HepG2 (cell line): ENCODE measurements around the gene PSMA2. TPM values are rescaled to one million over a fixed set of nuclear protein-coding genes. Genes with fewer than 3 reads are reported as not detected.
A peak's percentile ranks its signal among the peaks of the same experiment; 100 is the strongest.

Experiments used
- ATF7-NPFF ChIP-seq: sonication (generic); formaldehyde crosslinking; IDR thresholded peaks from 2 replicates; pipeline ENCODE4 v1.8.1; 2023; ENCODE audit warnings: mild to moderate bottlenecking, low read depth, missing genetic modification reagents, moderate library complexity
- HINFP ChIP-seq: sonication (generic); formaldehyde crosslinking; IDR thresholded peaks from 2 replicates; pipeline ENCODE4 v1.4.0; 2020; ENCODE audit warnings: low read depth, mild to moderate bottlenecking, missing genetic modification reagents
- HNRNPL ChIP-seq: fragments of 200-400 bp; formaldehyde crosslinking; IDR thresholded peaks from 2 replicates; pipeline ENCODE4 v1.6.1; 2017; ENCODE audit warnings: mild to moderate bottlenecking, low read depth, low read length
- KDM5B ChIP-seq: sonication (generic); formaldehyde crosslinking; IDR thresholded peaks from 2 replicates; pipeline ENCODE4 v1.4.0; 2020; ENCODE audit warnings: missing genetic modification reagents, mild to moderate bottlenecking, borderline replicate concordance
- KDM6A ChIP-seq: IDR thresholded peaks from 2 replicates; pipeline ENCODE4 v1.6.1; 2016; ENCODE audit warnings: low read depth
- MLXIP ChIP-seq: sonication (generic); formaldehyde crosslinking; IDR thresholded peaks from 2 replicates; pipeline ENCODE4 v1.9.0; 2021; ENCODE audit warnings: missing genetic modification reagents, borderline replicate concordance
- MZF1 ChIP-seq: sonication (generic); formaldehyde crosslinking; IDR thresholded peaks from 2 replicates; pipeline ENCODE4 v1.8.1; 2023; ENCODE audit warnings: mild to moderate bottlenecking, missing genetic modification reagents, borderline replicate concordance
- POLR2AphosphoS2 ChIP-seq: IDR thresholded peaks from 2 replicates; pipeline ENCODE4 v1.6.1; 2011; ENCODE audit warnings: low read depth, low read length, improper control_type of control experiment
- RBFOX2 ChIP-seq: fragments of 200-400 bp; formaldehyde crosslinking; IDR thresholded peaks from 2 replicates; pipeline ENCODE4 v1.6.1; 2017; ENCODE audit warnings: low read depth, mild to moderate bottlenecking, low read length
- TSC22D2 ChIP-seq: sonication (generic); formaldehyde crosslinking; IDR thresholded peaks from 2 replicates; pipeline ENCODE4 v1.5.1; 2020; ENCODE audit warnings: missing genetic modification reagents, mild to moderate bottlenecking, borderline replicate concordance
- ZC3H13 ChIP-seq: sonication (generic); formaldehyde crosslinking; IDR thresholded peaks from 2 replicates; pipeline ENCODE4 v1.8.1; 2023; ENCODE audit warnings: mild to moderate bottlenecking, missing genetic modification reagents, moderate library complexity
- ZFP90 ChIP-seq: sonication (generic); formaldehyde crosslinking; IDR thresholded peaks from 2 replicates; pipeline ENCODE4 v1.8.0; 2022; ENCODE audit warnings: missing genetic modification reagents, mild to moderate bottlenecking, inconsistent platforms, borderline replicate concordance
- ZNF160 ChIP-seq: sonication (generic); formaldehyde crosslinking; IDR thresholded peaks from 2 replicates; pipeline ENCODE4 v1.8.0; 2022; ENCODE audit warnings: mild to moderate bottlenecking, inconsistent platforms, missing genetic modification reagents
- ZNF225 ChIP-seq: sonication (generic); formaldehyde crosslinking; IDR thresholded peaks from 2 replicates; pipeline ENCODE4 v1.4.0; 2020; ENCODE audit warnings: mild to moderate bottlenecking, missing genetic modification reagents
- ZNF354B ChIP-seq: sonication (generic); formaldehyde crosslinking; IDR thresholded peaks from 2 replicates; pipeline ENCODE4 v1.8.0; 2022; ENCODE audit warnings: mild to moderate bottlenecking, missing genetic modification reagents
- ZNF501 ChIP-seq: sonication (generic); formaldehyde crosslinking; IDR thresholded peaks from 2 replicates; pipeline ENCODE4 v1.5.1; 2020; ENCODE audit warnings: mild to moderate bottlenecking, moderate library complexity, missing genetic modification reagents
- ZNF552 ChIP-seq: sonication (generic); formaldehyde crosslinking; IDR thresholded peaks from 2 replicates; pipeline ENCODE4 v1.9.0; 2022; ENCODE audit warnings: missing genetic modification reagents, mild to moderate bottlenecking, borderline replicate concordance
- ZNF75D ChIP-seq: sonication (generic); formaldehyde crosslinking; IDR thresholded peaks from 2 replicates; pipeline ENCODE4 v1.8.1; 2023; ENCODE audit warnings: missing genetic modification reagents, mild to moderate bottlenecking, borderline replicate concordance
- ZNF883 ChIP-seq: sonication (generic); formaldehyde crosslinking; IDR thresholded peaks from 2 replicates; pipeline ENCODE4 v1.5.1; 2020; ENCODE audit warnings: mild to moderate bottlenecking, missing genetic modification reagents; ENCODE audit errors: not compliant biosample characterization
- polyA plus RNA-seq, 8 experiments: library from polyadenylated mRNA; depleted of rRNA in 3 of 8; stranded (reverse) in 7 of 8; unstranded in 1 of 8; fragments of >200 nt; fragmentation: Illumina TruSeq in 4 of 8; extraction: Trizol in 4 of 8; gene quantifications; 2 replicates each; pipeline versions ENCODE4 v1.2.1 to v1.2.3, GENCODE V29; 2011 to 2016; ENCODE audit warnings: low read depth in 4 of 8, missing spikeins in 1 of 8, mixed read lengths in 1 of 8; ENCODE audit not compliant: insufficient read depth in 1 of 8
- total RNA-seq, 5 experiments: library from RNA; depleted of rRNA; stranded (reverse); fragments of >200 nt; fragmentation: Illumina TruSeq; extraction: Trizol; gene quantifications; 2 replicates each; pipeline ENCODE4 v1.2.3, GENCODE V29; 2016; ENCODE audit warnings: low read depth in 1 of 5
- TF ChIP-seq, protein P1 (sequence below): IDR thresholded peaks from 2 replicates; pipeline ENCODE4 v1.6.1; 2016; ENCODE audit warnings: low read depth, control low read depth
- TF ChIP-seq, protein P2 (sequence below): sonication (generic); formaldehyde crosslinking; IDR thresholded peaks from 2 replicates; pipeline ENCODE4 v1.5.0; 2020; ENCODE audit warnings: missing genetic modification reagents

Gene PSMA2
- total and polyA plus RNA-seq, 2 of the 13 experiments (the other 11 are each of a cell fraction or from before 2014, with no cell fraction given), result 125 to 266 TPM

DNA sequence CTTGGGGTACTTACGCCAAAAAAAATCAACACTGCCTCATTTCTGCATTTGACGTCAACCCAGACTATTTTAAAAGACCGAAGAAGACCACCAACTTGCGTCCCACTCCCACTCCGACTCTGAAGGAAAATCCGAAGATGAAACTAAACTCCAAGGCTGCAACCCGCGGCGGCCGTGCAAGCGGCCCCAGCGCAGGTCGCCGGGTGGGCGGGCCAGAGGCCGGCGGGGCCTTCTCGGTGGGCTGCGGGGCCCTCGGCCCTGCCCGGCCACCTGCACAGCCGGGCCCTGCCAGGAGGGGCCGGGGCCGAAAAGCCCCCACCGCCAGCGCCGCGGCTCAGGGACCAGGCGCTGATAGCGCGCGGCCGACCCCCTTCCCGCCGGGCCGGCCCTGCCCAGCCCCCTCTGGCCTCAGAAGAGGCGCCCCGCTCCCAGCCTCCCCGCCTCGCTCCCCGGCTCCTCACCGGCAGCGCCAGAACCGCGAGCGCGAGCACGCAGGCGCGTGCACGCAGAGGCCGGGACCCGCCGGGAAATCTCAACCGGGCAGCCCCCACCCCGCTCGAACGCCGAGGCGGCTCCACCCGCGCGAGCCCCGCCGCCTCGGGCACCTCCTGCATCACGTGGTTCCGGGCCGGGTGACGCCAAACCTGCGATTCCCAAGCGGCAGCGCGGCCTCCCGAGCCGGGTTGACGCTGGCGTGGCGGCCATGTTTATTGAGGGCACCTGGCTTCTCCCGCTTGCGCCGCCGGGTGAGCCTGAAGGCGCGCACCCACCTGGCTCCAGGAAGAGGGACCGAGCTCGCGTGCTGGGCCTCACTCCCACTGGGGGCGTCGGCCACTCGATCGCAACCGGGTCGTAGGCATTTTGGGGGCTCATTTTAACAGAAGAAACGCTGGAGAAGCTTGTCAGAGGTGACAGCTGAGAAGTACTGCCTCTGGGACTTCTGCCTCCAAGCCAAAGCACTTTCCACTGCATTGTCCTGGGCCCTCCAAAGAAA lies 20.2 kb downstream of the PSMA2 start, which contains the start of gene C7orf25 (continued):
- TF ChIP-seq, protein P1, sequence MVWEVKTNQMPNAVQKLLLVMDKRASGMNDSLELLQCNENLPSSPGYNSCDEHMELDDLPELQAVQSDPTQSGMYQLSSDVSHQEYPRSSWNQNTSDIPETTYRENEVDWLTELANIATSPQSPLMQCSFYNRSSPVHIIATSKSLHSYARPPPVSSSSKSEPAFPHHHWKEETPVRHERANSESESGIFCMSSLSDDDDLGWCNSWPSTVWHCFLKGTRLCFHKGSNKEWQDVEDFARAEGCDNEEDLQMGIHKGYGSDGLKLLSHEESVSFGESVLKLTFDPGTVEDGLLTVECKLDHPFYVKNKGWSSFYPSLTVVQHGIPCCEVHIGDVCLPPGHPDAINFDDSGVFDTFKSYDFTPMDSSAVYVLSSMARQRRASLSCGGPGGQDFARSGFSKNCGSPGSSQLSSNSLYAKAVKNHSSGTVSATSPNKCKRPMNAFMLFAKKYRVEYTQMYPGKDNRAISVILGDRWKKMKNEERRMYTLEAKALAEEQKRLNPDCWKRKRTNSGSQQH, result peak; percentile 76; the same call in 1 of the 2 replicates
- TF ChIP-seq MLXIP (CRISPR knock-in tag) (0 out of 2 replicates have a peak, but pooled peaks have one; percentile 68), ZFP90 (CRISPR knock-in tag) (peak; percentile 89; the same call in 1 of the 2 replicates), MZF1 (CRISPR knock-in tag) (no peak), ZNF883 (CRISPR knock-in tag) (no peak), KDM5B (CRISPR knock-in tag) (peak; percentile 77; the same call in 1 of the 2 replicates), ZNF552 (peak; percentile 68; the same call in 1 of the 2 replicates), POLR2AphosphoS2 (no peak), ZNF501 (CRISPR knock-in tag) (peak; percentile 94), KDM6A (CRISPR knock-in tag) (no peak), ZNF225 (peak; percentile 80; the same call in 1 of the 2 replicates), HNRNPL (no peak), ZNF354B (CRISPR knock-in tag) (0 out of 2 replicates have a peak, but pooled peaks have one; percentile 50), ZC3H13 (CRISPR knock-in tag) (no peak; the same call in 1 of the 2 replicates), TSC22D2 (peak; percentile 86; the same call in 1 of the 2 replicates), RBFOX2 (peak; percentile 79), ZNF75D (CRISPR knock-in tag) (no peak), ZNF160 (CRISPR knock-in tag) (peak; percentile 68; the same call in 1 of the 2 replicates), HINFP (no peak), ATF7-NPFF (CRISPR knock-in tag) (peak; percentile 44)
- TF ChIP-seq, protein P2, sequence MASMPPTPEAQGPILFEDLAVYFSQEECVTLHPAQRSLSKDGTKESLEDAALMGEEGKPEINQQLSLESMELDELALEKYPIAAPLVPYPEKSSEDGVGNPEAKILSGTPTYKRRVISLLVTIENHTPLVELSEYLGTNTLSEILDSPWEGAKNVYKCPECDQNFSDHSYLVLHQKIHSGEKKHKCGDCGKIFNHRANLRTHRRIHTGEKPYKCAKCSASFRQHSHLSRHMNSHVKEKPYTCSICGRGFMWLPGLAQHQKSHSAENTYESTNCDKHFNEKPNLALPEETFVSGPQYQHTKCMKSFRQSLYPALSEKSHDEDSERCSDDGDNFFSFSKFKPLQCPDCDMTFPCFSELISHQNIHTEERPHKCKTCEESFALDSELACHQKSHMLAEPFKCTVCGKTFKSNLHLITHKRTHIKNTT (CRISPR knock-in tag), result no peak
